Calu3 (cell line): ENCODE results near the gene GARRE1. TPM values are rescaled to one million over a fixed set of nuclear protein-coding genes. Genes with fewer than 3 reads are reported as not detected.

Source experiments
- BruUV-seq: library from RNA; stranded (reverse); fragments of 400-500 nt; replicated peaks from 2 replicates; lab custom pipeline; 2021; lab: Mats Ljungman, UMichigan
- CTCF ChIA-PET: fragments of 300-600 bp; sonication (Branson Sonifier 250); formaldehyde crosslinking; loops from one replicate; lab custom pipeline; 2022; ENCODE audit warnings: antibody characterized with exemption; lab: Charles Lee
- DNase-seq: peaks from one replicate; pipeline ENCODE4 v3.0.0; 2022
- H3K27ac Mint-ChIP-seq: one replicate; pipeline ENCODE4 v1.8.0; 2022; ENCODE audit warnings: mixed read lengths; ENCODE audit not compliant: unreplicated experiment
- H3K27me3 Mint-ChIP-seq: one replicate; pipeline ENCODE4 v1.8.0; 2022; ENCODE audit warnings: mixed read lengths; ENCODE audit not compliant: unreplicated experiment
- H3K36me3 Mint-ChIP-seq: one replicate; pipeline ENCODE4 v1.8.0; 2022; ENCODE audit warnings: mild to moderate bottlenecking, moderate library complexity, mixed read lengths; ENCODE audit not compliant: insufficient read depth, unreplicated experiment
- H3K4me1 Mint-ChIP-seq: one replicate; pipeline ENCODE4 v1.8.0; 2022; ENCODE audit warnings: mild to moderate bottlenecking, low read depth, mixed read lengths; ENCODE audit not compliant: unreplicated experiment
- H3K4me3 Mint-ChIP-seq: one replicate; pipeline ENCODE4 v1.8.0; 2022; ENCODE audit warnings: mild to moderate bottlenecking, low read depth, moderate library complexity, mixed read lengths; ENCODE audit not compliant: unreplicated experiment
- H3K9me3 Mint-ChIP-seq: one replicate; pipeline ENCODE4 v1.8.0; 2022; ENCODE audit warnings: low read depth, mixed read lengths; ENCODE audit not compliant: unreplicated experiment
- intact Hi-C: fragments of 100-400 bp; cut with micrococcal nuclease; formaldehyde crosslinking; loops from one replicate; pipeline ENCODE4 v1.10.0; 2022; ENCODE audit not compliant: unreplicated experiment
- total RNA-seq: library from RNA; stranded (reverse); gene quantifications from 2 replicates; pipeline ENCODE4 v1.2.3, GENCODE V29; 2022
- TF ChIP-seq, protein P1 (sequence below): fragments of 200-600 bp; IDR thresholded peaks from one replicate; pipeline ENCODE4 v1.8.0; 2022; ENCODE audit warnings: antibody characterized with exemption; ENCODE audit not compliant: unreplicated experiment

GARRE1 gene
- total RNA-seq, 1 experiment from 2014 or later: 19.9 TPM

DNA sequence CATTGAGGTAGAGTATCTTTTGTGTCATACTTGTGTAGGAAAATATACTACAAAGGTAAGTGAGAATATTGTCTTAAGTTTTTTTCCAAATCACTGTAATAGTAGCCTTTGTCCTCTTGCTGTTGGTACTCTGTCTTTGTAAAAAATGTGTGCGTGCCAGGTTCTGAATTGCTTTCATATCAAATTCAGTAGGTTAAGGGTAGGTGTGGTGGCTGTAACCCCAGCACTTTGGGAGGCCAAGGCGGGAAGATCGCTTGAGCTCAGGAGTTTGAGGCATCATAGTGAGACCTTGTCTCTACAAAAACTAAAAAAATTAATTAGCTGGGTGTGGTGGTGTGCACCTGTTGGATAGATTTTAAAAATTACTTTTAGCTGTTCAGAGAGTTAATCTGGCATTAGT lies 46.6 kb downstream of the GARRE1 start:
- CTCF ChIA-PET: no interaction called here
- no peaks in the 10 kb centered on the region for H3K27me3 Mint-ChIP-seq
- no peaks in the 10 kb centered on the region for H3K9me3 Mint-ChIP-seq

More for the DNA sequence above, 46.6 kb downstream of the GARRE1 start:
- Mint-ChIP-seq H3K4me3 (no peak overlapping the region), H3K4me1 (peaks cover 10% of the 10 kb centered on the region), H3K27ac (no peak overlapping the region), H3K36me3 (peaks cover 14% of the 10 kb centered on the region)
- BruUV-seq: no TSS peak
- DNase-seq: no peak
- TF ChIP-seq, protein P1, sequence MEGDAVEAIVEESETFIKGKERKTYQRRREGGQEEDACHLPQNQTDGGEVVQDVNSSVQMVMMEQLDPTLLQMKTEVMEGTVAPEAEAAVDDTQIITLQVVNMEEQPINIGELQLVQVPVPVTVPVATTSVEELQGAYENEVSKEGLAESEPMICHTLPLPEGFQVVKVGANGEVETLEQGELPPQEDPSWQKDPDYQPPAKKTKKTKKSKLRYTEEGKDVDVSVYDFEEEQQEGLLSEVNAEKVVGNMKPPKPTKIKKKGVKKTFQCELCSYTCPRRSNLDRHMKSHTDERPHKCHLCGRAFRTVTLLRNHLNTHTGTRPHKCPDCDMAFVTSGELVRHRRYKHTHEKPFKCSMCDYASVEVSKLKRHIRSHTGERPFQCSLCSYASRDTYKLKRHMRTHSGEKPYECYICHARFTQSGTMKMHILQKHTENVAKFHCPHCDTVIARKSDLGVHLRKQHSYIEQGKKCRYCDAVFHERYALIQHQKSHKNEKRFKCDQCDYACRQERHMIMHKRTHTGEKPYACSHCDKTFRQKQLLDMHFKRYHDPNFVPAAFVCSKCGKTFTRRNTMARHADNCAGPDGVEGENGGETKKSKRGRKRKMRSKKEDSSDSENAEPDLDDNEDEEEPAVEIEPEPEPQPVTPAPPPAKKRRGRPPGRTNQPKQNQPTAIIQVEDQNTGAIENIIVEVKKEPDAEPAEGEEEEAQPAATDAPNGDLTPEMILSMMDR: no peak
- intact Hi-C loops: no loop called here

Other genes with a start within 250 kb of the GARRE1 start
- 114 and 131 TPM in 2 replicates for gene LSM14A, start 82.0 kb upstream of the GARRE1 start, total RNA-seq
- gene GPI, start 110.6 kb downstream of the GARRE1 start, total RNA-seq: 353 and 375 TPM in 2 replicates
- 29.3 and 35.7 TPM in 2 replicates for gene PDCD2L, start 149.8 kb downstream of the GARRE1 start, total RNA-seq
- 137 and 158 TPM in 2 replicates for gene UBA2, start 173.8 kb downstream of the GARRE1 start, total RNA-seq
- gene WTIP, start 227.2 kb downstream of the GARRE1 start, total RNA-seq: 5.3 and 6.9 TPM in 2 replicates